MM.1S (cell line): ENCODE results near the gene ZNF286A.

ENCODE experiments used
- DNase-seq: peaks from one replicate; pipeline ENCODE4 v3.0.0-alpha.2; 2015
- H2AFZ ChIP-seq: fragments of 300-600 bp; sonication (generic); 2 replicates; pipeline ENCODE4 v1.6.0; 2016; ENCODE audit warnings: antibody characterized with exemption, low read length
- H3F3A ChIP-seq: fragments of 300-600 bp; sonication (generic); 2 replicates; pipeline ENCODE4 v1.6.1; 2016; ENCODE audit warnings: mild to moderate bottlenecking, antibody characterized with exemption, low read length, moderate library complexity, mixed read lengths; ENCODE audit not compliant: insufficient read depth
- H3K27ac ChIP-seq: fragments of 300-600 bp; sonication (generic); 2 replicates; pipeline ENCODE4 v1.5.1; 2016; ENCODE audit warnings: mild to moderate bottlenecking, low read length
- H3K27me3 ChIP-seq: fragments of 300-600 bp; sonication (generic); replicated peaks from 2 replicates; pipeline ENCODE4 v1.6.0; 2016; ENCODE audit warnings: low read length; ENCODE audit not compliant: insufficient read depth
- H3K36me3 ChIP-seq: fragments of 300-600 bp; sonication (generic); replicated peaks from 2 replicates; pipeline ENCODE4 v1.6.1; 2016; ENCODE audit warnings: mild to moderate bottlenecking, low read length, mixed read lengths; ENCODE audit not compliant: insufficient read depth
- H3K4me1 ChIP-seq: fragments of 300-600 bp; sonication (generic); 2 replicates; pipeline ENCODE4 v1.6.1; 2016; ENCODE audit warnings: low read length, mixed read lengths
- H3K4me2 ChIP-seq: fragments of 300-600 bp; sonication (generic); 2 replicates; pipeline ENCODE4 v1.6.0; 2016; ENCODE audit warnings: low read depth, low read length
- H3K4me3 ChIP-seq: fragments of 300-600 bp; sonication (generic); 2 replicates; pipeline ENCODE4 v1.5.1; 2016; ENCODE audit warnings: low read length, mixed read lengths
- H3K79me2 ChIP-seq: fragments of 300-600 bp; sonication (generic); 2 replicates; pipeline ENCODE4 v1.6.1; 2016; ENCODE audit warnings: mixed run types, low read length, mixed read lengths
- H3K9ac ChIP-seq: fragments of 300-600 bp; sonication (generic); 2 replicates; pipeline ENCODE4 v1.6.1; 2016; ENCODE audit warnings: low read length, mixed read lengths
- H3K9me2 ChIP-seq: fragments of 300-600 bp; sonication (generic); replicated peaks from 2 replicates; pipeline ENCODE4 v1.6.1; 2016; ENCODE audit warnings: mild to moderate bottlenecking, low read length, mixed read lengths; ENCODE audit not compliant: insufficient read depth
- H3K9me3 ChIP-seq: fragments of 300-600 bp; sonication (generic); replicated peaks from 2 replicates; pipeline ENCODE4 v1.6.1; 2016; ENCODE audit warnings: mild to moderate bottlenecking, low read length, mixed read lengths; ENCODE audit not compliant: insufficient read depth
- H4K20me1 ChIP-seq: fragments of 300-600 bp; sonication (generic); 2 replicates; pipeline ENCODE4 v1.6.1; 2016; ENCODE audit warnings: mild to moderate bottlenecking, low read length, moderate library complexity, mixed read lengths; ENCODE audit not compliant: insufficient read depth
- EZH2 ChIP-seq: fragments of 300-600 bp; sonication (generic); optimal IDR thresholded peaks from 2 replicates; pipeline ENCODE3; 2017; ENCODE audit warnings: low read depth, mild to moderate bottlenecking, antibody characterized with exemption, low read length, mixed read lengths
- EZH2phosphoT487 ChIP-seq: fragments of 300-600 bp; sonication (generic); IDR thresholded peaks from 2 replicates; pipeline ENCODE4 v1.6.1; 2018; ENCODE audit warnings: antibody characterized with exemption, low read length
- TF ChIP-seq, protein P1 (sequence below): fragments of 300-600 bp; sonication (generic); IDR thresholded peaks from 2 replicates; pipeline ENCODE4 v1.5.1; 2016; ENCODE audit warnings: antibody characterized with exemption, low read length, mixed read lengths

Gene ZNF286A

GRCh38 chr17:15657868-15658267 is 41.7 kb upstream of the ZNF286A start:
- no peak overlapping the region for H3K9ac ChIP-seq
- no peaks in the 10 kb centered on the region for H4K20me1 ChIP-seq
- no peaks in the 10 kb centered on the region for H3K36me3 ChIP-seq
- no peak for TF ChIP-seq EZH2phosphoT487
- no peaks in the 10 kb centered on the region for H3K79me2 ChIP-seq
- no peak overlapping the region for H2AFZ ChIP-seq
- no peaks in the 10 kb centered on the region for H3K9me3 ChIP-seq
- no peak for DNase-seq
- no peaks in the 10 kb centered on the region for H3K27me3 ChIP-seq
- no peaks in the 10 kb centered on the region for H3F3A ChIP-seq
- H3K27ac ChIP-seq: no peak overlapping the region
- no peaks in the 10 kb centered on the region for H3K4me1 ChIP-seq
- no peak overlapping the region for H3K4me3 ChIP-seq
- H3K9me2 ChIP-seq: no peaks in the 10 kb centered on the region
- no peak overlapping the region for H3K4me2 ChIP-seq

DNA sequence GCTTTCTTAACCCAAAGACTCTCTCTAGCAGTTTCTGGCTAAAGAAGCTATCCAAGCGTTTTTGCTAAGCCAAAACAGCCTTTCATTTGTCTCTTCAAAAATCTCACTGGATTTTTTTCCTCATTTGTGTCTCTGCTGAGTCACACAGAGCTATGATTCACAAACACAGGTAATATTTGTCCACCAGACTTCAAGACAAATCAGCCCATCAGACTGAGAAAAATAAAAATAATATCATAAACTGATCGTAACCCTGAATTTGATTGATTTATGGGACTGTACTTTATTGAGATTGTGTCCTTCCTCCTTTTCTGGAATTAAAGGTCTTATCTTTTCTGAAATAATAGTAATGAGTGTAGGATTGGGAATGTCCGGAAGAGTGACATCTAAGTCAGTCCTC is 41.3 kb upstream of the ZNF286A start:
- H3K4me2 ChIP-seq: no peak overlapping the region
- TF ChIP-seq, protein P1, sequence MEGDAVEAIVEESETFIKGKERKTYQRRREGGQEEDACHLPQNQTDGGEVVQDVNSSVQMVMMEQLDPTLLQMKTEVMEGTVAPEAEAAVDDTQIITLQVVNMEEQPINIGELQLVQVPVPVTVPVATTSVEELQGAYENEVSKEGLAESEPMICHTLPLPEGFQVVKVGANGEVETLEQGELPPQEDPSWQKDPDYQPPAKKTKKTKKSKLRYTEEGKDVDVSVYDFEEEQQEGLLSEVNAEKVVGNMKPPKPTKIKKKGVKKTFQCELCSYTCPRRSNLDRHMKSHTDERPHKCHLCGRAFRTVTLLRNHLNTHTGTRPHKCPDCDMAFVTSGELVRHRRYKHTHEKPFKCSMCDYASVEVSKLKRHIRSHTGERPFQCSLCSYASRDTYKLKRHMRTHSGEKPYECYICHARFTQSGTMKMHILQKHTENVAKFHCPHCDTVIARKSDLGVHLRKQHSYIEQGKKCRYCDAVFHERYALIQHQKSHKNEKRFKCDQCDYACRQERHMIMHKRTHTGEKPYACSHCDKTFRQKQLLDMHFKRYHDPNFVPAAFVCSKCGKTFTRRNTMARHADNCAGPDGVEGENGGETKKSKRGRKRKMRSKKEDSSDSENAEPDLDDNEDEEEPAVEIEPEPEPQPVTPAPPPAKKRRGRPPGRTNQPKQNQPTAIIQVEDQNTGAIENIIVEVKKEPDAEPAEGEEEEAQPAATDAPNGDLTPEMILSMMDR: no peak
- no peak for TF ChIP-seq EZH2
- no peak for TF ChIP-seq EZH2phosphoT487
- no peak overlapping the region for H2AFZ ChIP-seq
- no peak overlapping the region for H3K27ac ChIP-seq
- H3K27me3 ChIP-seq: no peaks in the 10 kb centered on the region
- no peak overlapping the region for H3K9ac ChIP-seq
- no peaks in the 10 kb centered on the region for H3K9me3 ChIP-seq
- H4K20me1 ChIP-seq: no peaks in the 10 kb centered on the region
- DNase-seq: no peak
- no peak overlapping the region for H3K4me3 ChIP-seq
- H3K4me1 ChIP-seq: no peaks in the 10 kb centered on the region
- H3F3A ChIP-seq: no peaks in the 10 kb centered on the region
- no peaks in the 10 kb centered on the region for H3K79me2 ChIP-seq
- H3K9me2 ChIP-seq: no peaks in the 10 kb centered on the region
- H3K36me3 ChIP-seq: no peaks in the 10 kb centered on the region

- Histone ChIP-seq H3K4me2 (no peak overlapping the region), H3K9me2 (no peaks in the 10 kb centered on the region), H3K27ac (no peak overlapping the region), H3K4me1 (no peaks in the 10 kb centered on the region), H3K9ac (no peak overlapping the region), H3K4me3 (no peak overlapping the region), H3K27me3 (no peaks in the 10 kb centered on the region), H3K36me3 (no peaks in the 10 kb centered on the region), H3K9me3 (no peaks in the 10 kb centered on the region), H2AFZ (no peak overlapping the region), H4K20me1 (no peaks in the 10 kb centered on the region), H3F3A (no peaks in the 10 kb centered on the region), H3K79me2 (no peaks in the 10 kb centered on the region)
- no peak for DNase-seq
- TF ChIP-seq EZH2phosphoT487 (no peak), EZH2 (no peak)
- TF ChIP-seq, protein P1: no peak
Observed at GRCh38 chr17:15659236-15659635, 40.3 kb upstream of the ZNF286A start.

GRCh38 chr17:15659663-15660062 is 39.9 kb upstream of the ZNF286A start:
- Histone ChIP-seq H3K9me2 (no peaks in the 10 kb centered on the region), H3K27me3 (no peaks in the 10 kb centered on the region), H3K79me2 (no peaks in the 10 kb centered on the region), H2AFZ (no peak overlapping the region), H3K4me3 (no peak overlapping the region), H3K4me2 (no peak overlapping the region), H3K27ac (no peak overlapping the region), H3K9me3 (no peaks in the 10 kb centered on the region), H4K20me1 (no peaks in the 10 kb centered on the region), H3K9ac (no peak overlapping the region), H3F3A (no peaks in the 10 kb centered on the region), H3K36me3 (no peaks in the 10 kb centered on the region), H3K4me1 (no peaks in the 10 kb centered on the region)
- no peak for TF ChIP-seq EZH2
- TF ChIP-seq, protein P1: no peak
- no peak for DNase-seq
